ENCODE results near the gene CXCL12. TPM values are rescaled to one million over a fixed set of nuclear protein-coding genes. Genes with fewer than 3 reads are reported as not detected.

CXCL12 gene
- total RNA-seq, 1 donor from 2014 or later, result 2.2 TPM

GRCh38 chr10:44333511-44333910 lies 51.4 kb downstream of the CXCL12 start:
- TF ChIP-seq, protein P1, sequence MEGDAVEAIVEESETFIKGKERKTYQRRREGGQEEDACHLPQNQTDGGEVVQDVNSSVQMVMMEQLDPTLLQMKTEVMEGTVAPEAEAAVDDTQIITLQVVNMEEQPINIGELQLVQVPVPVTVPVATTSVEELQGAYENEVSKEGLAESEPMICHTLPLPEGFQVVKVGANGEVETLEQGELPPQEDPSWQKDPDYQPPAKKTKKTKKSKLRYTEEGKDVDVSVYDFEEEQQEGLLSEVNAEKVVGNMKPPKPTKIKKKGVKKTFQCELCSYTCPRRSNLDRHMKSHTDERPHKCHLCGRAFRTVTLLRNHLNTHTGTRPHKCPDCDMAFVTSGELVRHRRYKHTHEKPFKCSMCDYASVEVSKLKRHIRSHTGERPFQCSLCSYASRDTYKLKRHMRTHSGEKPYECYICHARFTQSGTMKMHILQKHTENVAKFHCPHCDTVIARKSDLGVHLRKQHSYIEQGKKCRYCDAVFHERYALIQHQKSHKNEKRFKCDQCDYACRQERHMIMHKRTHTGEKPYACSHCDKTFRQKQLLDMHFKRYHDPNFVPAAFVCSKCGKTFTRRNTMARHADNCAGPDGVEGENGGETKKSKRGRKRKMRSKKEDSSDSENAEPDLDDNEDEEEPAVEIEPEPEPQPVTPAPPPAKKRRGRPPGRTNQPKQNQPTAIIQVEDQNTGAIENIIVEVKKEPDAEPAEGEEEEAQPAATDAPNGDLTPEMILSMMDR (IDR thresholded peaks at IDR 0.05; ENCODE audit: partially characterized antibody, unreplicated experiment), result no peak
- no peaks in the 10 kb centered on the region for H3K9me3 Mint-ChIP-seq (ENCODE audit: unreplicated experiment)
- H3K27me3 Mint-ChIP-seq (ENCODE audit: unreplicated experiment), result peaks cover 7% of the 10 kb centered on the region
- no peak overlapping the region for H3K4me3 Mint-ChIP-seq (ENCODE audit: unreplicated experiment)
- no peak overlapping the region for H3K27ac Mint-ChIP-seq (ENCODE audit: unreplicated experiment)
- no peaks in the 10 kb centered on the region for H3K4me1 Mint-ChIP-seq (ENCODE audit: low read depth, unreplicated experiment)
- no peaks in the 10 kb centered on the region for H3K36me3 Mint-ChIP-seq (ENCODE audit: unreplicated experiment)
- DNase-seq, result no peak

- Mint-ChIP-seq H3K27me3 (ENCODE audit: unreplicated experiment) (peaks cover 5% of the 10 kb centered on the region), H3K36me3 (ENCODE audit: unreplicated experiment) (no peaks in the 10 kb centered on the region), H3K27ac (ENCODE audit: unreplicated experiment) (no peak overlapping the region), H3K4me3 (ENCODE audit: unreplicated experiment) (no peak overlapping the region), H3K4me1 (ENCODE audit: low read depth, unreplicated experiment) (no peaks in the 10 kb centered on the region), H3K9me3 (ENCODE audit: unreplicated experiment) (no peaks in the 10 kb centered on the region)
- no peak for DNase-seq
- TF ChIP-seq, protein P1 (IDR thresholded peaks at IDR 0.05; ENCODE audit: partially characterized antibody, unreplicated experiment), result no peak
These were observed 52.4 kb downstream of the CXCL12 start for GRCh38 chr10:44332465-44332864.

- no peaks in the 10 kb centered on the region for H3K9me3 Mint-ChIP-seq (ENCODE audit: unreplicated experiment)
- H3K36me3 Mint-ChIP-seq (ENCODE audit: unreplicated experiment), result no peaks in the 10 kb centered on the region
- no peak overlapping the region for H3K4me3 Mint-ChIP-seq (ENCODE audit: unreplicated experiment)
- H3K4me1 Mint-ChIP-seq (ENCODE audit: low read depth, unreplicated experiment), result no peaks in the 10 kb centered on the region
- H3K27me3 Mint-ChIP-seq (ENCODE audit: unreplicated experiment), result peaks cover 5% of the 10 kb centered on the region
- H3K27ac Mint-ChIP-seq (ENCODE audit: unreplicated experiment), result no peak overlapping the region
- no peak for DNase-seq
- TF ChIP-seq, protein P1 (IDR thresholded peaks at IDR 0.05; ENCODE audit: partially characterized antibody, unreplicated experiment), result no peak
These were observed 54.5 kb downstream of the CXCL12 start for GRCh38 chr10:44330431-44330830.

DNA sequence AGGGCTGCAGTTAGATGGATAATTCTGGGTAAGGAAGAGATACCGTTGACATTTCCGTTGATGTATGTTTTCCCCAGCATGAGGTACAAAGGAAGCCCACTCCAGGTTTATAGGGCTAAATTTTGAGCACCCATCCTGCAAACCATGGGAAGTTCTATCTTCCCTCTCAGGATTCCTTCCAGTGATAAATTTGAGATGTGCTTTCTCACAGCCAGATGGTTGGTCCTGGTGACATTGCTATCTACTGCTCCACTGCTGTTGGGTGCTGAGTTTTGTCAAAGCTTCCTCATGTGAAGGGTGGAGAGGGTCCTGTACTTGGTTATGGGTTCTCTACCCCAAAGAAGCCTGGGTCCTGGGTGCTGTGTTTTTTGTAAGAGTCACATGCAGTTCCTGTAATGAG lies 57.4 kb downstream of the CXCL12 start:
- no peaks in the 10 kb centered on the region for H3K9me3 Mint-ChIP-seq (ENCODE audit: unreplicated experiment)
- H3K27me3 Mint-ChIP-seq (ENCODE audit: unreplicated experiment), result peaks cover 3% of the 10 kb centered on the region
- no peaks in the 10 kb centered on the region for H3K36me3 Mint-ChIP-seq (ENCODE audit: unreplicated experiment)
- DNase-seq, result no peak
- no peak overlapping the region for H3K4me3 Mint-ChIP-seq (ENCODE audit: unreplicated experiment)
- no peaks in the 10 kb centered on the region for H3K4me1 Mint-ChIP-seq (ENCODE audit: low read depth, unreplicated experiment)
- TF ChIP-seq, protein P1 (IDR thresholded peaks at IDR 0.05; ENCODE audit: partially characterized antibody, unreplicated experiment), result no peak
- no peak overlapping the region for H3K27ac Mint-ChIP-seq (ENCODE audit: unreplicated experiment)
